ENCODE data around the gene ST8SIA3.

DNA sequence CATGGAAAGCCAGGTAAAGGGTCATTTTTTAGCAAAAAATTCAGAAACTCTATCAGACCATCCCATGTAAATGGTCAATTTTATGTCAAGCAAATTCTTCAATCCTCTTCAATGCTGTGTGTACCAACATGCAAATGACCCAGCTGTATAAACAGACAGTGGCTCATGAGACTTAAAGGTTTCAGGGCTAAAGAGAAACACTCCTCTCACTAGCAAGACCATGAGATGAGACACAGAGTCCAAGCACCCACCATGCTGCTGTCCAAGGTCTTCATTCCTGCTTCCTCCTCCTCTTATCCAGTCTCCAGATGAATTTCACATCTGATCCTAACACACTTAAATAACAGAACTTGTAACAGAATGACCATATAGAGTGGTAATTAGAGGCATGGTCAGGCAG, 52.0 kb downstream of the ST8SIA3 start:
- TF ChIP-seq, protein P1, sequence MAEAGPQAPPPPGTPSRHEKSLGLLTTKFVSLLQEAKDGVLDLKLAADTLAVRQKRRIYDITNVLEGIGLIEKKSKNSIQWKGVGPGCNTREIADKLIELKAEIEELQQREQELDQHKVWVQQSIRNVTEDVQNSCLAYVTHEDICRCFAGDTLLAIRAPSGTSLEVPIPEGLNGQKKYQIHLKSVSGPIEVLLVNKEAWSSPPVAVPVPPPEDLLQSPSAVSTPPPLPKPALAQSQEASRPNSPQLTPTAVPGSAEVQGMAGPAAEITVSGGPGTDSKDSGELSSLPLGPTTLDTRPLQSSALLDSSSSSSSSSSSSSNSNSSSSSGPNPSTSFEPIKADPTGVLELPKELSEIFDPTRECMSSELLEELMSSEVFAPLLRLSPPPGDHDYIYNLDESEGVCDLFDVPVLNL (CRISPR knock-in tag; IDR thresholded peaks at IDR 0.05; ENCODE audit: low read depth): no peak
- no peak for TF ChIP-seq POLR2AphosphoS5 (IDR thresholded peaks at IDR 0.05; ENCODE audit: control insufficient read depth, insufficient read depth, low read depth, low read length)
- TF ChIP-seq EZH2 (IDR thresholded peaks at IDR 0.05; ENCODE audit: borderline replicate concordance, low read depth, low read length): no peak
- no peak for TF ChIP-seq BRCA1 (IDR thresholded peaks at IDR 0.05)
- no peak for TF ChIP-seq BRCA1 (CRISPR knock-in tag; IDR thresholded peaks at IDR 0.05)
- no peak for TF ChIP-seq TAF1 (IDR thresholded peaks at IDR 0.05; ENCODE audit: control insufficient read depth, extremely low read depth, insufficient read depth, low read length, severe bottlenecking)
- no peak for TF ChIP-seq ZBTB8A (IDR thresholded peaks at IDR 0.05; ENCODE audit: partially characterized antibody)
- no peak for TF ChIP-seq HCFC1 (IDR thresholded peaks at IDR 0.05; ENCODE audit: low read depth, low read length)
- no peak for TF ChIP-seq SMC3 (conservative IDR thresholded peaks at IDR 0.05; ENCODE audit: insufficient read depth, low read depth, low read length)
- TF ChIP-seq PHF20 (IDR thresholded peaks at IDR 0.05; ENCODE audit: partially characterized antibody): no peak
- no peak for TF ChIP-seq RNF2 (IDR thresholded peaks at IDR 0.05)
- TF ChIP-seq ZBTB34 (CRISPR knock-in tag; IDR thresholded peaks at IDR 0.05): no peak
- no peak for TF ChIP-seq ATF2 (CRISPR knock-in tag; IDR thresholded peaks at IDR 0.05)
- TF ChIP-seq, protein P2, sequence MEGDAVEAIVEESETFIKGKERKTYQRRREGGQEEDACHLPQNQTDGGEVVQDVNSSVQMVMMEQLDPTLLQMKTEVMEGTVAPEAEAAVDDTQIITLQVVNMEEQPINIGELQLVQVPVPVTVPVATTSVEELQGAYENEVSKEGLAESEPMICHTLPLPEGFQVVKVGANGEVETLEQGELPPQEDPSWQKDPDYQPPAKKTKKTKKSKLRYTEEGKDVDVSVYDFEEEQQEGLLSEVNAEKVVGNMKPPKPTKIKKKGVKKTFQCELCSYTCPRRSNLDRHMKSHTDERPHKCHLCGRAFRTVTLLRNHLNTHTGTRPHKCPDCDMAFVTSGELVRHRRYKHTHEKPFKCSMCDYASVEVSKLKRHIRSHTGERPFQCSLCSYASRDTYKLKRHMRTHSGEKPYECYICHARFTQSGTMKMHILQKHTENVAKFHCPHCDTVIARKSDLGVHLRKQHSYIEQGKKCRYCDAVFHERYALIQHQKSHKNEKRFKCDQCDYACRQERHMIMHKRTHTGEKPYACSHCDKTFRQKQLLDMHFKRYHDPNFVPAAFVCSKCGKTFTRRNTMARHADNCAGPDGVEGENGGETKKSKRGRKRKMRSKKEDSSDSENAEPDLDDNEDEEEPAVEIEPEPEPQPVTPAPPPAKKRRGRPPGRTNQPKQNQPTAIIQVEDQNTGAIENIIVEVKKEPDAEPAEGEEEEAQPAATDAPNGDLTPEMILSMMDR (IDR thresholded peaks at IDR 0.05 in 2 of 3, conservative IDR thresholded peaks at IDR 0.05 in 1 of 3; ENCODE audit: insufficient read depth in 2 of 3, low read depth in 1 of 3, low read length in 3 of 3): no peak
- TF ChIP-seq, protein P3, sequence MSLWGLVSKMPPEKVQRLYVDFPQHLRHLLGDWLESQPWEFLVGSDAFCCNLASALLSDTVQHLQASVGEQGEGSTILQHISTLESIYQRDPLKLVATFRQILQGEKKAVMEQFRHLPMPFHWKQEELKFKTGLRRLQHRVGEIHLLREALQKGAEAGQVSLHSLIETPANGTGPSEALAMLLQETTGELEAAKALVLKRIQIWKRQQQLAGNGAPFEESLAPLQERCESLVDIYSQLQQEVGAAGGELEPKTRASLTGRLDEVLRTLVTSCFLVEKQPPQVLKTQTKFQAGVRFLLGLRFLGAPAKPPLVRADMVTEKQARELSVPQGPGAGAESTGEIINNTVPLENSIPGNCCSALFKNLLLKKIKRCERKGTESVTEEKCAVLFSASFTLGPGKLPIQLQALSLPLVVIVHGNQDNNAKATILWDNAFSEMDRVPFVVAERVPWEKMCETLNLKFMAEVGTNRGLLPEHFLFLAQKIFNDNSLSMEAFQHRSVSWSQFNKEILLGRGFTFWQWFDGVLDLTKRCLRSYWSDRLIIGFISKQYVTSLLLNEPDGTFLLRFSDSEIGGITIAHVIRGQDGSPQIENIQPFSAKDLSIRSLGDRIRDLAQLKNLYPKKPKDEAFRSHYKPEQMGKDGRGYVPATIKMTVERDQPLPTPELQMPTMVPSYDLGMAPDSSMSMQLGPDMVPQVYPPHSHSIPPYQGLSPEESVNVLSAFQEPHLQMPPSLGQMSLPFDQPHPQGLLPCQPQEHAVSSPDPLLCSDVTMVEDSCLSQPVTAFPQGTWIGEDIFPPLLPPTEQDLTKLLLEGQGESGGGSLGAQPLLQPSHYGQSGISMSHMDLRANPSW (CRISPR knock-in tag; IDR thresholded peaks at IDR 0.05): no peak

Measured in K562 (cell line).